HG02840 (cell line): ENCODE data around the gene INPP5D.
"Not testable (repeated sequence)": the region's sequence is repeated elsewhere in the genome, so short reads cannot be mapped to it uniquely, and the experiment has no call there.

Experiments
- ATAC-seq: cut with Tn5 transposase; IDR thresholded peaks from one replicate; pipeline ENCODE4 v1.9.1; 2021; ENCODE audit warnings: mild to moderate bottlenecking, moderate library complexity, moderate number of reproducible peaks; ENCODE audit not compliant: unreplicated experiment, low FRiP score

The INPP5D gene

DNA sequence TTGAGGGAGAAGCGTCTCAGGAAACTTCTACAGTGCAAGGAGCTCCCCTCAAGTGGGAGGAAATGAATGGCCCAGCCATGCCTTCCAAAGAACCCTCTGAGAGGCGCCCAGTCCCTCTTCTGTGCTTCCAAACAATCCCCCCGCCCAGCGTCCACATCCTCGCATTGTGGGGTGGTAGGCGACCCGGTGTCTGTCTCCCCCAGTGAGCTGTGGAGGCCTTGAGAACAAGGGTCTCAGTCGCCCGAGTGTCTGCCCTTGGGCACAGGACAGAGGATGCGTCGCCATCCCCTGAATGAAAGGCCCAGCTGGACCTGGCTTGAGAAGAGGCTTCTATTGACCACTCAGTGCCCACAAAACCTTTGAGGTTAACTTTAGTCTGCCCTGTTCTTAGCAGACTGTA, 29.7 kb downstream of the INPP5D start:
- ATAC-seq = no peak

DNA sequence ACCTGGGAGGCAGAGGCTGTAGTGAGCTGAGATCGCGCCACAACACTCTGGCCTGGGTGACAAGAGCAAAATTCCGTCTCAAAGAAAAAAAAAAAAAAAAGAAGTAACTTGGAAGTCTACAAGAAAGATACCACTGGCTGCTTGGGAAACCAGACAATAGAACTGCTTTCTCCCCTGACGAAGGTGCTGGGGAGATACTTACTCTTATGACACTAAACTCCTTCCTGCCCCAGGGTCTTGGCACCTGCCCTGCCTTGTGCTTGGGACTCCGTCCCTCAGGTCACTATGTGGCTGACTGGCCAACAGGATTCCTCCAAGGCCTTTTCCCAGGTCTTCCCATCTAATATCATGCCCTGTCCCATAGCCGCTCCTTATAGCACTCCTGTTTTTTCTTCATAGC, 30.7 kb downstream of the INPP5D start:
- no peak for ATAC-seq

GRCh38 chr2:233091595-233092375, 31.6 kb downstream of the INPP5D start:
- ATAC-seq = no peak

DNA sequence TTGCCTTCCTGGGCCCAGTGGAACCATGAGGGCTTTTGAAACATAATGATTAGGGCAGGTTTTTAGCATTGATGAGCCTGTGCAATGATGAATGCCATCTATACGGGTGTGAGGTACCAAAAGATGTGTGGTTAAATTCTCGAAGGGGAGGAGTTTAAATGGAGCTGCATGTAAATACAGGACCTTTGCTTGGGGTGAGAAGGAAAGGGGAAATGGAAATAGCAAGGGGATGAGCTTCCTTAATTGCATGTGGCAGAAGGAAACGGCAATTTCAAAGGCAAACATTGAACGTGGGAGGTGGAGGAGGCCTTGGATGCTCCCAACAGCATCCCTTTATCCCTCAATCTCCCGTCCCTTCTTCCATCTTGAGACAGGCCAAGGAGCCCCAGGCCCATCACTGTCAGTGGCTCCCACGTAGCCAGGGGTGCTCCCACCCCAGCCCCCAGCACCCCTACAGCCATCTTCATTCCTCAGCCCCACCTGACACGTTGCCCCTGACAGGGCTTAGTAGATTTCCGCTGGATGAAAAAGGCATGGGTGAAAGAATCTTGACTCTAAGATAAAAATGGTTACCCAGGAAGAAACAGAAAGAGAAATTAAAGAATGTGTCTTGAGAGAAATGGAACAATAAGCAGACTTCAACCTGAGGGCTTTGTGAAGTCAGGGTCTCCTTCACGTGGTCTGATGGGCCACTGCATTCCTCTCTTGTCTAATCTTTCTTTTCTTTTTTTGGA, 32.5 kb downstream of the INPP5D start:
- no peak for ATAC-seq

GRCh38 chr2:233093166-233093448, 33.0 kb downstream of the INPP5D start:
- ATAC-seq = no peak

- no peak for ATAC-seq
Observed at GRCh38 chr2:233093721-233094120, 33.6 kb downstream of the INPP5D start.

GRCh38 chr2:233094614-233095013, 34.5 kb downstream of the INPP5D start:
- ATAC-seq = no peak

DNA sequence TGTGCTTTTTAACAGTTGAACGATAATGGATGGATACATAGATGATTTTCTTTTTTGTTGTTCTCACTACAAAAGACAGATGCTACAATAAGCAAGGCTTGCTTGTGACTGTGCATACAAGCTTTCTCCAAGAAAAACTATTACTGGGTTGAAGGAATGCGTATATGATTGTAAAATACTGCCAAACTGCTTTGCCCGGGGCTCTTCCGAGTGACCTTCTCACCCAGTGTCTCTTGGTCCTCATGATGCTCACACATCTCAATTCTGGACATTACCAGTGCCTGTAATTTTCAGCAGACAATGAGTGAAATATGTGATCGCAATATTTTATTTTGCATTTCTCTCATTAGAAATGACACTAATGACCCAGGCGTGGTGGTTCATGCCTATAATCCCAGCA, 35.9 kb downstream of the INPP5D start:
- ATAC-seq = no peak

DNA sequence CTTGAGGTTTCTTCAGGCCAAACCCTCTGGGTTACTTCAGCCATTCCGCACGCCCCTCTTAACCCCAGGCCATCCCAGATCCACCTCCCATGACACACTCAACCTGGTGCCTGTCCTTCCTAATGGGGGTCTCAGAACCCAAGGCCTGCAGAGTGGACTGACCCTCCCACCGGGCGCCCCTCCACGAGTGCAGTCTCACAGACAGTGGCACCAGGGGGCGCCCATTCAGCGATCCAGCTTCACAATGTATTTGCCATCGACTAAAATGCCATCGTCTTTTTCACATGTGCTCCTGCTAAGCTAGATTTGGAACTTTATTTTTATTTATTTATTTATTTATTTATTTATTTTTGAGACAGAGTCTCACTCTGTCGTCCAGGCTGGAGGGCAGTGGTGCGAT, 38.5 kb downstream of the INPP5D start:
- no peak for ATAC-seq

DNA sequence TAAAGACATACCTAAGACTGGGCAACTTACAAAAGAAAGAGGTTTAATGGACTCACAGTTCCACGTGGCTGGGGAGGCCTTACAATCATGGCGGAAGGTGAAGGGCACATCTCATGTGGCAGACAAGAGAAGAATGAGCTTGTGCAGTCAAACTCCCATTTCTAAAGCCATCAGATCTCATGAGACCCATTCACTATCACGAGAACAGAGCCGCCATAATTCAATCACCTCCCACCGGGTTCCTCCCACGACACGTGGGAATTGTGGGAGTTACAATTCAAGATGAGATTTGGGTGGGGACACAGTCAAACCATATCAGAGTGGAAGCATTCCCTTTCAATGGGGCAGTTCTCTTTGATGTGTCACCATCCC, 39.7 kb downstream of the INPP5D start:
- ATAC-seq = not testable (repeated sequence)

- ATAC-seq = peak; percentile 63
Observed at GRCh38 chr2:233100192-233100998, 40.3 kb downstream of the INPP5D start.

DNA sequence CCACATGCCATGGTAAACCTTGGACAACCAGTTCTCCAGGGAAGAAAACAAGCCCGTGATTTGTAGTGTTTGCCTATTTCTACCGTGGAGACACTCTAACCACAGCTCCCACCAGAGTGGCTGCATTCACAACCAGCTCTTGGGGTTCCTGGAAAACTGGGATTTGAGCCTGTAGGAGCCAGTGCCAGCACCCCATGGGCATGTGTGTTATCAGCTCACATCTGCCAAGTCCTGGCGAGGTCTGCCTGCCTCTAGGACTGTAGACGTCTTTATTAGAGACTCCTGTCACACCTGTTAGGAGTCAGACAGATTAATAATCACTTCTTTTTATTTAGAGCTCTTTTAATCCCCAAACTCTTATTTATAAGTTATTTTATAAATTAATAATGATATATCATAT, 41.0 kb downstream of the INPP5D start:
- ATAC-seq = no peak

- ATAC-seq = no peak
Observed at GRCh38 chr2:233101816-233102215, 41.7 kb downstream of the INPP5D start.

DNA sequence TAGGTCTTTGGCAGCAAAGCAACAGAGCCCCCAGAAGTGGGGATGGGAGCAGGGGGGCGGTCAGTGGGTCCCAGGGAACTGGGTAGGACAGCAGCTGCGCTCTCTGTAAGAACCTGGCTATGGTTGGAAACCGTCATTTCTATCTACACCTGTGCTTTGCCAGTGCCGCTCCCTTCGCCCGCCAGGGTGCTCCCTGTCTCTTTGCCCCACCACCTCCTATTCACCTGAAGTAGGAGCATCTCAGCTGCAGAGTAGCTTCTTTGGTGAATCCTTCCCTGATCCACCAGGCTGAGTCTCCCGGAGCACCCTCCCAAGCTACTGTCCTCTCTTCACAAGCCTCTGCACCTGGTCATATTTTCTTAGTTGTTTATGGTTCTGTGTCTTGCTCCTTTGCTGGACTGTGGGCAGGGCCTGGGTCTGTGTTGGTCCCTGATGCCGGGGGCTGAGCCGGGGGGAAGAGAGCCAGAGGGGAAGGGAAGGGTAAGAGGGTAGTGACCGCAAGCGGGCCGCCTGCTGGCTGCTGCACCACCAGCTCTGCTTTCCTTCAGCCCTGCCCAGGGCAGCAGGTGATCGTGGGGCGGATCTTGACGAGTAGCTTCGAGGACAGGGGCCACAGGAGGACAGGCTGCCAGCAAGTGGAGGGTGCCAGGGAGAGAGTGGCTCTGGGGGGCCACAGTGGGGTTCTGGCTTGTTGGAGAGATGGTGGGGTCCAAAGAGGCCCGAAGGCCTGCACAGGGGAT, 45.2 kb downstream of the INPP5D start:
- ATAC-seq = no peak

GRCh38 chr2:233105930-233106329, 45.8 kb downstream of the INPP5D start:
- ATAC-seq = no peak

GRCh38 chr2:233107011-233107410, 46.9 kb downstream of the INPP5D start:
- ATAC-seq = no peak

DNA sequence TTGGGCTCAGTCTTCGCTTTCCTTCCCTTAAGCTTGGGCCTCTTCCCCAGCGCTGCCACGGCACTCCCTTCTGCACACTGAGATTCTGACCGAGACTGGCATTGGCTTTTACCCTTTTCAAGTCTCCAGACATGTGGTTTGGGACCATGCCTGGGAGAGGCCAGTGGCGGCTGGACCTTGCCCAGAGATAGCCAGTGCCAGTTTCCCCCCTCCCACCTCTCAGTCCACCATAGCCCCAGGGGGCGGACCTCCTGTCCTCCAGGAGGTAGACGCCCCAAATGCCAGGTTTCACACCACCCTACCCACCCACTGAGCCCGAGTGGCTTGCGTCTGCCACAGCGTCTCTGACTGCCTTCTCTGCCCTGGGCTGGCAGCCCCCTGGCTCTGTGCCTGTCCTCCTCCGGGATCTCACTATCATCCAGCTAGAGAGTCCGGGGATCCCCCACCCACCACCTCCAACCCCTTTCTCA, 47.7 kb downstream of the INPP5D start:
- no peak for ATAC-seq

GRCh38 chr2:233108611-233109490, 48.7 kb downstream of the INPP5D start:
- no peak for ATAC-seq

- no peak for ATAC-seq
Observed at GRCh38 chr2:233111427-233111826, 51.3 kb downstream of the INPP5D start.

DNA sequence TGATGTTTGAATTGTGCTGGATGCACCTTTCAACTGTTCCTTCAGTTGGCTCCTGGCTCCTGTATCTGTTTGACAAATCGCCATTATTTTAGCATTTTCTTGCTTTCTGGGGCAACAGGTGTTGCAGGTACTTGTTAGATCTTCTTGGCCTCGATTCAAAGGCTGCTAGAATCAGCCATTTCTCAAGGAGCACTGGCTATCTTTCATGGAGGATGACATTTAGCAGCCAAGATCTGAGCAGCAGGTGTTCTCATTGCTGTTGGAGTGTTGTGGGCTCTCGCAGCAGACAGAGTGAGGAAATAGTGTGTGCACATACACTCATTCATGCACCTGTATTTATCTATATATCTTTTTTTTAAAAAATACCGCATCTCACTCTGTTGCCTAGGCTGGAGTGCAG, 52.2 kb downstream of the INPP5D start:
- no peak for ATAC-seq
